ENCODE measurements around the gene DOP1B. TPM values are rescaled to one million over a fixed set of nuclear protein-coding genes. Genes with fewer than 3 reads are reported as not detected.

Gene DOP1B
- total RNA-seq, 1 experiment from 2014 or later: 15.1 TPM

DNA sequence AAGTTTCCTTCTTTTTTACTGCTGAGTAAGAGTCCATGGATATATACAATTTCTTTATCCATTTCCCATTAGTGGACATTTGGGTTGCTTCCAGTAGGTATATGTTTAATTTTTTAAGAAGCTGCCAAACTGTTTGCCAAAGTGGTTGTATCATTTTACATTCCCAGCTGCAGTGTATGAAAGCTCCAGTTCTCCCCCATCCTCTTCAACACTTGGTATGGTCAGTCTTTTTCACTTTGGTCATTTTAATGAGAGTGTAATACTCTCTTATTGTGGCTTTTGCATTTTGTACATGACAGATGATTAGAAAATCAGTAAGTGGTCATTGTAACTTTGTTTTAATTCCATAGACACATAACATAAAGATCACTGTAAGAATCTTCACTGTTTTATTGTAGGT is 22.5 kb downstream of the DOP1B start:
- Histone ChIP-seq H3F3A (ENCODE audit: insufficient read depth, low read depth) (no peaks in the 10 kb centered on the region), H3K27me3 (ENCODE audit: insufficient read depth, low read depth) (no peaks in the 10 kb centered on the region), H3K79me2 (ENCODE audit: low read depth) (no peaks in the 10 kb centered on the region), H3K4me1 (replicated peaks; ENCODE audit: insufficient read depth) (peaks cover 8% of the 10 kb centered on the region; the same call in 1 of the 2 replicates), H3K4me3 (no peak overlapping the region), H4K20me1 (ENCODE audit: insufficient read depth) (no peaks in the 10 kb centered on the region), H3K4me2 (no peak overlapping the region), H3K9me2 (ENCODE audit: insufficient read depth) (no peaks in the 10 kb centered on the region), H3K9me3 (ENCODE audit: insufficient read depth, low read depth) (no peaks in the 10 kb centered on the region), H3K27ac (no peak overlapping the region), H2AFZ (no peak overlapping the region), H3K36me3 (ENCODE audit: low read depth) (no peaks in the 10 kb centered on the region)
- no TSS peak for BruUV-seq (replicated peaks)
- CTCF ChIA-PET: no interaction called here
- intact Hi-C loops (cut with micrococcal nuclease; ENCODE audit: unreplicated experiment): no loop called here
- DNase-seq: no peak
- POLR2A ChIA-PET (ENCODE audit: unreplicated experiment): no interaction called here
- TF ChIP-seq, protein P1, sequence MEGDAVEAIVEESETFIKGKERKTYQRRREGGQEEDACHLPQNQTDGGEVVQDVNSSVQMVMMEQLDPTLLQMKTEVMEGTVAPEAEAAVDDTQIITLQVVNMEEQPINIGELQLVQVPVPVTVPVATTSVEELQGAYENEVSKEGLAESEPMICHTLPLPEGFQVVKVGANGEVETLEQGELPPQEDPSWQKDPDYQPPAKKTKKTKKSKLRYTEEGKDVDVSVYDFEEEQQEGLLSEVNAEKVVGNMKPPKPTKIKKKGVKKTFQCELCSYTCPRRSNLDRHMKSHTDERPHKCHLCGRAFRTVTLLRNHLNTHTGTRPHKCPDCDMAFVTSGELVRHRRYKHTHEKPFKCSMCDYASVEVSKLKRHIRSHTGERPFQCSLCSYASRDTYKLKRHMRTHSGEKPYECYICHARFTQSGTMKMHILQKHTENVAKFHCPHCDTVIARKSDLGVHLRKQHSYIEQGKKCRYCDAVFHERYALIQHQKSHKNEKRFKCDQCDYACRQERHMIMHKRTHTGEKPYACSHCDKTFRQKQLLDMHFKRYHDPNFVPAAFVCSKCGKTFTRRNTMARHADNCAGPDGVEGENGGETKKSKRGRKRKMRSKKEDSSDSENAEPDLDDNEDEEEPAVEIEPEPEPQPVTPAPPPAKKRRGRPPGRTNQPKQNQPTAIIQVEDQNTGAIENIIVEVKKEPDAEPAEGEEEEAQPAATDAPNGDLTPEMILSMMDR (conservative IDR thresholded peaks at IDR 0.05): no peak
- TF ChIP-seq EZH2 (IDR thresholded peaks at IDR 0.05; ENCODE audit: low read depth): no peak

DNA sequence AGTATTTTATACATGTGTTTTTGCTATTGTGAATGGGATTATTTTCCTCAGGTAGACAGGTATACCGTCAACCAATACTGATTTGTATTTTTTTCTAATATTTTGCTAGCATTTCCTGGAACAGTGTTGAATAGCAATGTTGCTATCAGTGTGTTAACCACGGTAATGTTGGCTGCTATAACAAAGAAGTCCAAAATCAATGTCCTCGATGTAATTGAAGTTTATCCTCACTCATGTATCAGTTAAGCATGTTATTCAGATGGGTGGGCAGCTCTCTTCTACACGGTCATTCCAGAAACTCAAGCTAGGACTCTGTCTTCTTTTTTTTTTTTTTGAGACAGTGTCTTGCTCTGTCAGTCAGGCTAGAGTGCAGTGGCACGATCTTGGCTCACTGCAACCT is 24.3 kb downstream of the DOP1B start:
- Histone ChIP-seq H3K36me3 (ENCODE audit: low read depth) (no peaks in the 10 kb centered on the region), H3K27ac (no peak overlapping the region), H3K4me2 (no peak overlapping the region), H3K9me3 (ENCODE audit: insufficient read depth, low read depth) (no peaks in the 10 kb centered on the region), H3K4me3 (no peak overlapping the region), H3K27me3 (ENCODE audit: insufficient read depth, low read depth) (no peaks in the 10 kb centered on the region), H3K4me1 (replicated peaks; ENCODE audit: insufficient read depth) (peaks cover 8% of the 10 kb centered on the region; the same call in 1 of the 2 replicates), H4K20me1 (ENCODE audit: insufficient read depth) (no peaks in the 10 kb centered on the region), H2AFZ (no peak overlapping the region), H3K9me2 (ENCODE audit: insufficient read depth) (no peaks in the 10 kb centered on the region), H3K79me2 (ENCODE audit: low read depth) (no peaks in the 10 kb centered on the region), H3F3A (ENCODE audit: insufficient read depth, low read depth) (no peaks in the 10 kb centered on the region)
- POLR2A ChIA-PET (ENCODE audit: unreplicated experiment): interaction anchor here (0.7 kb wide), 1 partner anchor 157 kb away, joined by 3 read pairs; no protein-coding TSS in a partner anchor
- TF ChIP-seq, protein P1 (conservative IDR thresholded peaks at IDR 0.05): no peak
- TF ChIP-seq EZH2 (IDR thresholded peaks at IDR 0.05; ENCODE audit: low read depth): no peak
- no TSS peak for BruUV-seq (replicated peaks)
- CTCF ChIA-PET: no interaction called here
- intact Hi-C loops (cut with micrococcal nuclease; ENCODE audit: unreplicated experiment): no loop called here
- no peak for DNase-seq

DNA sequence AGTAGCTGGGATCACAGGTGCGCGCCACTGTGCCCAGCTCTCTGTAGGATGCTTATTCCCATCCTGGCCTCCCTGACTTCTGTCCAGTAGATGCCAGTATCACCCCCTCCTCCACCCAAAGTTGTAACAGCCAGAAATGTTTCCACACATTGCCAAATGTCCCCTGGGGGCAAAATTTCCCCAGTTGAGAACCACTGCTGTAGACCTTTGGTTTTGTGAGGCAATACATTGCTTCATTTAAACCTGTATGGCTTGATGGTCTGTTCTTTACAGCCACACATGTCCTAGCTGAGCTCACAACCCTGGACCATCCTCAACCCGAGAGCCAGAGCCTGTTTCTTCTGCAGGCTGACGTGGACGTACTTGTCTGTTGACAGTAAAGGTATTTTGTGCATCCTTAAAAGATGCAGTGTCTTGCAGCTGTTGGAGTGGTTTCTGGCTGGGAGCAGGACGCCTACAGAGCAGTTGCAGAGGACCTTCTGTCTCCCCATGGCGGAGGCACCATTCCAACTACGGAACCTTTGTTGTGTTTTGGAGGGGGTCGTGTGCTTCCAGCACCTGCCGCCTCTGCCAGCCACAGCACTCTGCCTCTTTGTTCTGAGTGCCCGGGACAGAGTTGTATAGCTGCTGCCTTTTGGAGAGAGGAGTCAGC is 26.6 kb downstream of the DOP1B start:
- TF ChIP-seq EZH2 (IDR thresholded peaks at IDR 0.05; ENCODE audit: low read depth): no peak
- TF ChIP-seq, protein P1 (conservative IDR thresholded peaks at IDR 0.05): no peak
- POLR2A ChIA-PET (ENCODE audit: unreplicated experiment): no interaction called here
- Histone ChIP-seq H3K9me3 (ENCODE audit: insufficient read depth, low read depth) (no peaks in the 10 kb centered on the region), H3K36me3 (ENCODE audit: low read depth) (no peaks in the 10 kb centered on the region), H3K4me2 (0 out of 2 replicates have a peak overlapping the region, but pooled peaks have one; percentile 24), H3K4me1 (replicated peaks; ENCODE audit: insufficient read depth) (peaks cover 28% of the 10 kb centered on the region), H3F3A (ENCODE audit: insufficient read depth, low read depth) (peaks cover 13% of the 10 kb centered on the region), H3K79me2 (ENCODE audit: low read depth) (no peaks in the 10 kb centered on the region), H3K27me3 (ENCODE audit: insufficient read depth, low read depth) (no peaks in the 10 kb centered on the region), H4K20me1 (ENCODE audit: insufficient read depth) (no peaks in the 10 kb centered on the region), H3K9me2 (ENCODE audit: insufficient read depth) (no peaks in the 10 kb centered on the region), H2AFZ (no peak overlapping the region), H3K4me3 (no peak overlapping the region), H3K27ac (no peak overlapping the region)
- intact Hi-C loops (cut with micrococcal nuclease; ENCODE audit: unreplicated experiment): no loop called here
- BruUV-seq (replicated peaks): no TSS peak
- DNase-seq: peak in 1 of 2 experiments; percentile 70
- CTCF ChIA-PET: no interaction called here

Measured in PC-9 (cell line).